ENCODE data around the gene CLIC1.

The CLIC1 gene

DNA sequence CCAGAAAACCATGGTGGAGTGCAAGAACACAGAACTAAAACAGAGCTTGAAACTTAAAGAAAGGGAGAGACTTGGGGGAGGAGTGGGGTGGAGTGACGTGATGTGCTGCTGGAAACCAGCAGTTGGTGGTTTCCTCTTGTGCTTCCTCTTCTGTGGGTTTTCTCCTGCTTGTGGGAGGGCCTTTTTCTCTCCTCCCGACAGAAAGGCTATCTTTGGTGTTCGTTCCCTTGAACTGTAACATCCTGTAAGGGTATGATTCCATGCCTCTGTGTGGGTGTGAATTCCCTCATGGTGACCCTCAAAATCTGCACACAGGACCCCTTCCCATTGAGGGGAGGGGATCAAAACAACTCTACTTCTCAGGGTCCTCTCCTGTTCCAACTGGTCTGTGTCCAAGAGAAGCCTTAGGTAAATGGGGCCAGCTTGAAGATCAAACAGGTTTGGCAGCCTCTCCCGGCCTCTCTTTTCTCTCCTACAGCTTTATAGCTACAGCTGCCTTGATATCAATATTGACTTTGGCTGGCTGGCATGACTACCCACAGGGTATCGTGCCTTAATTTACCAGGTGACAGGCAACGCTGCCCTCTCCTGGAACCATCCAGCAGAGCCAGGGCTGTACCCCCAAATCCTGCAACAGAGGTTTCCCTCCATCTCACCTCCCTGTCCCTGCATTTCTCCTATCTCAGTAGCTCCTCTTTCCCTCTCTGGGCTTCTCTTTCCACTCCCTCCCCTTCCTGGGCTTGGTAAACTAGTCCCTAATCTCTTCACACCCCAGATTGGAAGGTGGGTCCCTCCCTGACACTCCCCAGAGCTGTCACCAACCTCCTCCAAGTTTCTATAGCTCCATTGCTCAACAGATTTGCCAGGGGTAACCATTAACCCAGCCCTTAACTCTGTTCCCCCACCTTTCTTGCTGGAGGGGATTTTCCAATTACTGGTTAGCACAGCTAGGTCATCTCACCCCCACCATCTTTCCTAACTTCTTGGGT, 2.0 kb upstream of the CLIC1 start:
- DNase-seq = peak; percentile 90

DNA sequence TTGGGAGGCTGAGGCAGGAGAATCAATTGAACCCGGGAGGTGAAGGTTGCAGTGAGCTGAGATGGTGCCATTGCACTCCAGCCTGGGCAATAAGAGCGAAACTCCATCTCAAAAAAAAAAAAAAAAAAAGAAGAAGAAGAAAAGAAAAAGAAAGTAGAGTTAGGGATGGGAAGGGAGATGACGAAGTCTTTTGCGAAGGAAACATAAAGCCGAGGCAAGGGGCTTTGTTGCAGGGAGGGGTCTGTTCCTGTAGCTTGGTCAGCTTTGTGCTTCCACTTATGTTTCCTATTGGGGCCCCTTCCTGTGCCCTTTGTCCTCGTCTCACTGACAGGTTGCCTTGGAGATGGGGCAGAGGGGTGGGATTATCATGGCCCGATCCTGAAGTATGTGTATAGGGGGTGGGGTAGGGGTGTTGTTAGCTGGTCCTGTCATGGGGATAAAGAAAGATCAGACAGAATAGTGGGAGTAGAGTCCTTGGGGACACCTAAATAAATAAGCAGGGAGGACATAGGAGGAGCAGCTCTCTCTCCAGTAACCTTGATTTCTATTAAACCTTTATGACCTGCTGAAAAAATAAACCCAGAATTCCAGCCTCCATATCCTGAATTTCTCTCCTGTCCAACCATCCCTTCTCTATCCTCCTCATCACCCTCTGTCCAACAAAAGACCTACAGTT, 1.1 kb upstream of the CLIC1 start:
- DNase-seq = peak; percentile 31

DNA sequence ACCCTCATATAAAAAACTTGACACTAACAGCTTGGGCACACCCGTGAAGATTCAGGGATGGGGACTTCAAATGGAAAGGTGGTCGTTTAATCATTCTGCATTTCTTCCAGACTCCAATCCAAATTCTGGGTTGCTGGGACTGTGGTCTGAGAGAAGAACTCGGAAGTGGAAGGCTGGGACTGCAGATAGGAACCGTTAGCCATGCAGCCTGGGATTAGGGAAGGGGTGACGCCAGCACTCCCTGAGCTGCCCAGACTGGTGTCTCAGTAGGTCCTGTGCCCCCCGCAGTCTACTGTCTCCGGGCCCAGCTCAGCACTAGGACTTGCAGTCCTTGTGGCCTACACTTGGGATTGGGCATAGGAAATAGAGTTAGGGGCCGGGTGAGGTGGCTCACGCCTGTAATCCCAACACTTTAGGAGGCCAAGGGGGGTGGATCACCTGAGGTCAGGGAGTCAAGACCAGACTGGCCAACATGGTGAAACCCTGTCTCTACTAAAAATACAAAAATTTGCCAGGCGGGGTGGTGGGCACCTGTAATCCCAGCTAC, 511 bp upstream of the CLIC1 start:
- DNase-seq = no peak

DNA sequence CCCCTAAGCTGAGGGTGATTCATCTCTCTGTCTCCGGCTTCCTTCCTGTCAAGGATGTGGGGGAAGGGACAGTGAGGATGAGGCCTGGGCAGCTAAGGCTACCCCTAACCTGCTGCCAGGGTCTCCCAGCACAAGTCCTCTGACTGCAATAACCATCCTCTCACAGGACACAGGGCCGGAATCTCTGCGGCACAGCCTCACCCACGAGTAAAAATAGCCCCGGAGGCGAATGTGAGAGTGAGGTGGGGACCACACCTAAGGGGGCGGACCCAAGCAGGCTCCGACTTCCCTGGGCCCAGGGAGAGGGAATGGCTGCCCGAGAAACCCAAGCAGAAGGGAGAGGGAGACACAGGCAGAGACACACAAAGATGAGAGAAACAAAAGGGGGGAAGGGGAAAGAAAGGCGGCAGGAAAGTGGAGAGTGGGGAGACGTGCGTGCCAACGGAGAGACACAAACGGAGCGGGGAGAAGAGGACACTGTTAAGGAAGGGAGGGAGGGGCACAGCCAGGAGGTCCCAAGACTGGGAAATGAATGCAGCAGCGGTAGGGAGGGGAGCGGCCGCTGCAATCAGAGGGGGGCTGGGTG, 1.4 kb downstream of the CLIC1 start:
- peak; percentile 84 for DNase-seq

DNA sequence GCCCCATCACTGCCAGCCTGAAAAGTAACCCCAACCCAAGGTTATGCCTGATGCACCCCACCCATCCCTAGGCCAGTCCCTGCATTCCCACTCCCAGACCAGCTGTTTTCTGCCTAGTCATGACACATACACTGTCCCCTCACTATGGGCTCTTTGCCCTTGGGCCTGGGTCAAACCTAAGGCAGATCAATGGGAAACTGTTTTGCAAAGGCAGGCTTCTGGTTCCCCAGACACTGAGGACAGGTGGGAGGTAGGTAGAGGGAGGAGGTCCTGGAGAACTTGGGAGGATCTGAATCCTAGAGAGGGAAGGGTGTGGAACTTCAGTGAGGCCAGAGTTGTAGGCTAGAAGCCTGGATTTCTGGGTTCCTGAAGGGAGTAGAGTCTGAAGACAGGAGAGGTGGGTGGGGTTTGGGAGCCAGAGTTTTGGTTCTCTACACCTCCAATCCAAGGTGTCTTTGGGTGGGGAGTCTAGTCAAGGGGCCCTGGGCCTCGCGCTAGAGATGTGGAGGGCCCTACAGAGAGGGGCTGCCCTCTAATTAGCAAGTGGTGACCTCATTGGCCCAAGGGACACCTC, 2.0 kb downstream of the CLIC1 start:
- DNase-seq = no peak

DNA sequence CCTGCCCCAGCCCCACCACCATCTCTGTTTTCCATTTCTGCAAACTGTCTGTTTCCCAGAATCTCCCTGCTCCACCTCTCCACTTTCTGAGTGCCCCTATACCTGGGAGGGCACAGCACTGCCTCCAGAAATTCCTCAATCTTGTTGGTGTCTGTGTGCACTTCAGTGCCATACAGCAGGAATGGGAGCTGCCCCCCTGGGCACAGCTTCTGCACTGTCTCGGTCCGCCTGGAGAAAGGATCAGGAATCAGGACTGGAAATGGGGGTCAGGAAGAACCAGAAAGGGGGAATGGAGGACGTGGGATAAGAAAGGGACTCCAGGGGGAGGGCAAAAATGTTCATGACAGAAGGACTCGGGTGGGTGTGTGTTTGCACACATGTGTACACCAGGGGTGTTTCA, 2.6 kb downstream of the CLIC1 start:
- DNase-seq = no peak

DNA sequence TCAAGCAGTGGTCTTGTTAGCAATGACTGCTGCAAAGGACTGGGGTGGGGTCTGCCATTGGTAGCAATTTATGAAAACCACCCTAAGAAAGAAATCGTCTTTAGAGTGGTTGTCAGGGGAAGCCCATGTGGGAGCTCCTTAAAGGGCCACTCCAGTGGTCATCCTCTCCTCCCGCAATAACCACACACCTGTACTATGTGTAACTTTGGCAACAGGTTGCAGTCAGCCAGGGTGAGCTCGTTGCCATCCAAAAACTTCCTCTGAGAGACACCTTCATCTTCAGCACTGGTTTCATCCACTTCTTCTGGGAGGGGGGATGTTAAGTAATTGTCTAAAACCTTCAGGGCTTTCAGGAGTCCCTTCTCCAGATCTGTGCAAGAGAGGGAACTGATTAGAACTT, 4.3 kb downstream of the CLIC1 start:
- no peak for DNase-seq

DNA sequence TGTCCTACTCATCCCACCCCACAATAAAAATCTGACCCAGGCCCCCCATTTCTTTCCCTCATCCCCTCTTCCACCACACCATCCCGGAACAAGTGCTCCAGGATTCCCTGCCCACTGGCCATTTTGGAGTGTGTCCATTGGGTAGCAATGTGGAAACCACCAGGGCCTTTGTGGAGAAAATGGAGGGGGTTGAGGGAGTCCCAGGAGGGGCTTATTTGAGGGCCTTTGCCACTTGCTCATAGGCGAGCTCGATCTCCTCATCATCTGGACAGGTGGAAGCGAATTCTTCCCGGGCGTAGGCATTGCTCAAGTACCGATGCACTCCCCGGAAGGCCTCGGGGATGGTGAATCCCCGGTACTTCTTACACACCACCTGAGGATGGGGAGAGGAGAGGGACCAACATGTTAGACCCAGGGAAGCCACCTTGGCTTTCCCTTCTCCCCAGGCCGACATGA, 5.7 kb downstream of the CLIC1 start:
- no peak for DNase-seq

DNA sequence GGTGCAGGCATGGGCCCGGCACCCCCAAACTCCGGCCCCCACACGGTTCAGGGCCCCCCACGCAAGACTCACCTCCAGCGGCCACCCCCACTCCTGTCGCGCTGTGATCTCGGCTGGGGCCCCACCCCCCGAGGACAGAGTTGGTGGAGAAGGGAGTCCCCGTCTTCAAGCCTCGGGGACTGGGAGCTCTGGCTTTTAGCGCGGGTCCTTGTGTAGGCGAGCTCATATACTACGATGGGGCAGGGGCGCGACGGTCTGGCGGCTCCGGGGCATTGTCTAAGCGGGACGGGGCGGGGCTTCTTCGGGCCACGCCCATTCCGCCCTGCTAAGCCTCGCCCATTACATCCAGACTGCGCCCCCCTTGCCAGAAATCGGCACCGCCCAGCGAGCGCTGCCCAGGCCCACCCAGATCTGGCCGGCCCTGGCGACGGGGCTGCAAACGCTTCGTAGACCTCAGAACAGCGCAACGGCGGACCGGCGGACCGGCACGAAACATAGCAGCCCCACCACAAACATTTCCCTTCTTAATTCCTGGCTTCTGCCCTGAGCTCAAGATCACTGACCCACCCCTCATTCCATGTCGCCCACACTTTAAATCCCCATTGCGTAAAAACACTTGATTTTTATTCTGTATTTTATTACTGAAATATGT, 6.2 kb downstream of the CLIC1 start:
- peak; percentile 67 for DNase-seq

DNA sequence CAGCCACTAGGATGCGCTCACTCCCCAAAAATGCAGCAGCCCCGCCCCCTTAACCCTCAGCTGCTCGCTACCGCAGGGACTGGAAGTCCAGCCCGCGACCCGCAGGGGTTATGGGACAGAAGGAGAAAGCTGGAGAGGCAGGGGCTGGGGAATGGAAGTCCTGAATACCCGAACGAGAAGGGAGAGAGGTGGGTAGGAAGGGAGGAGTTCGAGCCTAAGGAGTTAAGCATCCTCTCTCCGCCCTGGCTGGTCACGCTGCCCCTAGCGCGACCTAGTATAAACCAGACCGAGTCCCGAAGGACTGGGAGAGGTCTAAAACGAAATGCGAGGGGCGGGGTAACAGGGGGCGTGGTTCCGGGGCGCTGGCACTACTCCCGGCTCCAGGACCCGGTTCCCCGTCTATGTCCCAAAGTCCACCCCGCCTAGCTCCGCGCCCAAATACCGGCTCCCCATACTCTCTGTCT, 6.8 kb downstream of the CLIC1 start:
- peak; percentile 81 for DNase-seq

DNA sequence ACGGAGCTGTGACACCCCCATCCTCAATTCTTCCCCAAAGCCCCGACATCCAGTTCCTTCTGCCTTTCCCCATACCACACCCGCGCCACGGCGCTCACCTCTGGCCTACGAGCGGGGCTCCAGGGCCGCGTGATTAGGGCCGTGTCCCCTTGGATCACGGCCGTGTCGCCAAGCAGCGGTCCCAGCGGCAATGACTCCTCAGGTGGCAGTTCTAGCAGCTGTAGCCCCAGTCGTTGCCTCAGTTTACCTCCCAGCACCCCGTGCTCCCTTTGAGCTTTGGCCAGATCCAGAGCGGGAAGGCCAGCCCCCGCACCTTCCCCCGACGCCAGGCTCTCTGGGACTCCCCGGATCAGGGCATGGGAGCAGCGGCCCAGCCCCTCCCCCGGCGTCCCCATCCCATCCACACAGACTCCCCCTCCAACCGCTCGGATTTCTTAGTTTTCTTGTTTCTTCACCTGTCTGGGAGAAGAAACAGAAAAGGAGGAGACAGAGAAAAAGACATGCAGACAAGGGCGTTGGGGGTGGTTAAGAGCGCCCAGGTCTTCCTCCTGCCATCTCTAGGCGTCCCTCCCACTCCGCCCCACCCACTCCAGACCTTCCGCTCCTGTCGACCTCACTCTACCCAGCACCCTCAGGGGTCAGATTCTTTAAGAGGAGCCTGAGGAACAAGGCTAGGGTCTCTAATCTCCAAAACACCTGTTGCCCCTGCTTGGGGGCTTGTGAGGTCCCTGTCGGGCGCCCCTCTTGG, 7.4 kb downstream of the CLIC1 start, which contains the start of gene DDAH2:
Gene DDAH2, minus strand, starts transcription at position 533 of the 748 bp plus-strand sequence. Its CDS starts 138 bp downstream, at position 395.
- DNase-seq = no peak

DNA sequence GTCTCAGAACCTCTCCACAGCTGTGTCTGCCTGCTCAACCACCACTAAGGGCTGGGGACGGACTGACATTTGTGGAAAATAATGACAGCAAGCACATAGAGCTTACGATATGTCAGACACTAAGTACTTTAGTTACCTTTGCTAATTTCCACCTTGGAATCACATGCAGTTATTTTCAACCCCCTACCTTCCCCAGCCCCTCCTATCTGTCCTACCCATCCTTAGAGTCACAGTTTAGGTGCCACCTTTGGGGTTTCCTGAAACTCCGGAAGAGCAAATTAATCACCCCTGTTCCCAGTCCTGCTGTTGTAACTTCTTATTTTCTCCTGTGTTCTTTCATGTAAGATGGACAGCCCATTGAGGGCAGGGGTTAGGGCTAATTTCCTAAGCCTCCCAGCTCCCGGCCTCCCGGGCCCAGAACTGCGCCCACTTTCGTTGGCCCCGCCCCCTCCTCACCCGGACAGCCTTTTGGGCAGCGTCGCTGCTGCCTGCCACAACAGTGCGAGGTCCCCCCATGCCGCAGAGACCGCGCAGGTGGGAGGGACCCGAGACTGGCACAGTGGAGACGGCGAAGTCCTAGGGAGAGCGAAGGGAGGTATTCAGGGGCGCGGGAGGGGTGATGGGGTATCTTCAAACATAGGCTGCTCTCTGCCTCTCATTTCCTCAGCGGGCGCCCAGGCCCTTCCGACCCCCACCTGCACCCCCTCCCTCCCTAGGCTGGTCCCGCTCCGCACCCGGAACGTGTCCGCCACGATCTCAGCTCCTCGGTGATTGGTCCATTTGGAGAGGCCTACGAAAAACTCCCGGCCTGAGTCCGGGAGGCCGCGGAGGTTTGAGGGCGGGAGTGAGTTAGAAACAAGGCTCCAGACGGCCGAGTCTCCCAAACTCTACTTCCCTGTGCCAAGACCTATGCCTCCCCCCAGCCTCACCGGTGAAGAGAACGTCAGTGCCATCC, 8.3 kb downstream of the CLIC1 start:
- DNase-seq = no peak

DNA sequence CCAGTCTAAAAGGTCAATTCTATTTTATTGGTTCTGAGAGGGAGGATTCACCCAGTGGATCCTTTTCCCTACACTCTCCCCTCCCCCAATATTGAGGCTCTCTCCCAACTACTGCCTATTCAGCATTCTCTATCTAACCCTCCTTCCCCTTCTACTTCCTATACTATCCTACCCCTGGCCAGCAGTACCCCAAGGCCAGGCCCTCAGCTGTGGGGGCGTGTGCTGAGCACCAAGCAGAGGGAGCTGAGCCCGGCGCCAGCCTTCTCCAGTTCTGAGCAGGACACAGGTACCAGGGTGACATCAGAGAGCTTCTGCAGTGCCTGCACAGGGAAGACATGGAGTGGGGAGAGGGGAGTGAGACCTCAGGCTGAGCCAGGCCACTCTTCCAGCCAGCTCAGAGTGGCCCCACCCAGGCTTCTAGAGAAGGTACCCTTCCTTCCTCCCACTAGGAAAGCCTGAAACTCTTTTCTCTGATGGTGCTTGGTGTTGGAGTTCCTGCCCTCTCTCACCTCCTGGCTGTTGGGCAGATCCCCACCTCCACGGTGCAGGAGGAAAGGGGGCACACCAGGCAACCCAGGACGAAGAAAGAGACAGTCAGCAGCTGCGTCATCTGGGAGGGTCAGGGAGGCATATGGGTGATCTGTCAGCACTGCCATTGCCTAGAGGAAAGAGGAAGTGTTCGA, 9.2 kb downstream of the CLIC1 start:
- no peak for DNase-seq

DNA sequence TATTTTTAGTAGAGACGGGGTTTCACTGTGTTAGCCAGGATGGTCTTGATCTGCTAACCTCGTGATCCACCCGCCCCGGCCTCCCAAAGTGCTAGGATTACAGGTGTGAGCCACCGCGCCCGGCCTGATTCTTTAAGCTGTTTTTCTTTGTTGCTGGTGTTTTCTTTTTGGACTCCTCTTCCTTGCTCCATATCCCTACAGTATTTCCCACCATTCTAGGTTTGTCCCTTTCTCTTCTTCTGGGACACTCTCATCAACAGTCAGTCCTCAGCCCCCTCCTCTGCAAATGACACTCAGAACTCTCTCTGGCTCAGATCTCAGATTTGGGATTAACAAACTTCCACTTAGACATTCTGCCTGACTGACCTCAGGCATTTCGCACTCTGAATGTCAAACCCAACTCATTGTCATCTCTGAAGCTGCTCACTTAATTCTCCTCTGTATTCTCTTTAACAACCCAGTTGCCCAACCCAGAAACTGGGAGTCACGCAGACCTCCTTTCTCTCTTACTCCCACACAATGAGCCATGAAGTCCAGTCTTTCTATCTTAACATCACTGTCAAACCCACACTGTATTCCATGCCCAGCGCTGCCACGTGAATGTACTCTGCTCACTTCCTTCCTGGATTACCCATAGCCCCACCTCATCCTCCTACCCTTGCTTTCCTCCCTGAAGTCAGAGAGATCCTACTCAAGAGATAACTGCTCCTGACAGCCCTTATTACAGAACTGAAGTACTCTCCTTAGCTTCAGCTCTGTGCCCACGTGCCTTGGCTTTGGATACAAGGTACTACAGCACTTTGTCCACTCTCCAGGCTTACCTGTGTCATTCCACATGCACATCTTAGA, 10.6 kb downstream of the CLIC1 start:
- DNase-seq = no peak

DNA sequence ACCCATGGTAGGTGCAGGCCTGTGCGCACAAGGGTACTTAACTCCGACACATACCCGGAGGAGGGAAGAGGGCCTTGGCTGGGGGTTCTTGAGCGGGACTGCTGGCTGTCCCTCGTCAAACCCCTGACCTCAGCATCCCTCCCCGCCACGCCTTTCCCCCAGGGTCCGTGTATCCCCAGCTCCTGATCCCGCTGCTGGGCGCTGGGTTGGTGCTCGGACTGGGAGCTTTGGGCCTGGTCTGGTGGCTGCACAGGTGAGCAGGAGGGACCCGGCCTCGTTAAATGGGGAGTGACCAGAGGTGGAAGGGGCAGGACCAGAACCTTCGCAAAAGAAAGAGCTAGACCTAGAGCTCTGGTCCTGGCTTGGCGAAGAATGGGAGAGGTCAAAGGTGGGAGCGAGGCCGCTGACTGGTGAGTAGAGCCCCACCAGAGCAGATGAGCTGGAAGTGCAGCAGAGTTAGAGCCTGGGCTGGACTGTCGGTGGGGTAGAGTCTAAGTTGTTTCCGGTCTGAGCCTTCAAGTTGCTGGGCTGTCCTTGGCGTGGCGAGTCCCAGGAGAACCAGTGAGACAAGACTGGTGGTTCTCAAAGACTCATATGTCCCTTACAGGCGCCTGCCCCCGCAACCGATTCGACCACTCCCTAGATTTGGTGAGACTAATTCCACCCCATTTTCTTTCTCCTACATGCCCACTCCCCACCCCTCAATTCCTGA, 12.2 kb downstream of the CLIC1 start:
- no peak for DNase-seq

DNA sequence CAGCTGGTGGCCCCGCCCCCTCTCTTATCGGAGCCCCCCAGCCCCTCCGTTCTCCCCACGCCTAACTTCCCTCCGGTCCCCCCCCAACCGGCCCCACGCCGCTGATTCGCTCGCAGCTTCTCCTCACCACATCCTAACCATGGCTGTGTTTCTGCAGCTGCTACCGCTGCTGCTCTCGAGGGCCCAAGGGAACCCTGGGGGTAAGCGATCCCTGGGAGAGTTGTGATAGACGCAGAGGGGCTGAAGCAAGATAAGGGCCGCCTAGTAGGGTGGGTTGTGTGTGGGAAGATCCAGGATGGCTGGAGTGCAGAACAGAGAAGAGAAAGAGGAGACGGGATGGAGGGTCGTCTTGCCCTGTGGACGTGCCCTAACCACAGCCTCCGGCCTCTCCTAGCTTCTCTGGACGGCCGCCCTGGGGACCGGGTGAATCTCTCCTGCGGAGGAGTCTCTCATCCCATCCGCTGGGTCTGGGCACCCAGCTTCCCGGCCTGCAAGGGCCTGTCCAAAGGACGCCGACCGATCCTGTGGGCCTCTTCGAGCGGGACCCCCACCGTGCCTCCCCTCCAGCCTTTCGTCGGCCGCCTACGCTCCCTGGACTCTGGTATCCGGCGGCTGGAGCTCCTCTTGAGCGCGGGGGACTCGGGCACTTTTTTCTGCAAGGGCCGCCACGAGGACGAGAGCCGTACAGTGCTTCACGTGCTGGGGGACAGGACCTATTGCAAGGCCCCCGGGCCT, 12.9 kb downstream of the CLIC1 start, which contains the start of gene MPIG6B:
Gene MPIG6B, plus strand, starts transcription at position 129 of the 735 bp plus-strand sequence. Its CDS starts 11 bp downstream, at position 140.
- no peak for DNase-seq

DNA sequence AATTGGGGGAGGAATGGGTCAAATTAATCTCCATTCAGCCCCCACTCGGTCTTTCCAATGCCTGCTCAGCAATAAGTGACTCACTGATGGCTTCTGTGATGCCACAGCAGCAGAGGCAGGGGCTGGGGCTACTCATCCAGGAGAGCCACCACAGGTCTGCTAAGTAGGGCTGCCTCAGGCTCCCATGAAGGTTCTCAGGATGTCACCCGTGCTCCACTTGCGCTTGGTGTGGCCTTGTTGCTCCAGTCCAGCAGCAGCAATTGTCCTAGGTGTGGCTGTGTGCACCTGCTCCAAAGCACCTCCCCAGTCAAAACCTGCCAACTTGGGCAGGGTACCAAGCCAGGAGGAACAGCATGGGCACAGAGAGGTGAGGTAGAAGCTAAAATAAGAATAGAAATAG, 14.2 kb downstream of the CLIC1 start:
- DNase-seq = no peak

Measured in activated CD4-positive, alpha-beta T cell treated with anti-CD3 and anti-CD28 coated beads, Interleukin-2, amount 50 U/mL, for 16 hours (primary cell).